HAP-1 (cell line): ENCODE results near the gene SLC6A18.
"Not testable (repeated sequence)": the region's sequence is repeated elsewhere in the genome, so short reads cannot be mapped to it uniquely, and the experiment has no call there.

Source experiments
- DNase-seq, 2 experiments: peaks; one replicate each; pipeline ENCODE4 v3.0.0-alpha.2; 2016 to 2020; ENCODE audit warnings: low spot score in 2 of 2
- H3K27me3 ChIP-seq: fragments of 250-450 bp; sonication (Bioruptor Pico); 2 replicates; pipeline ENCODE4 v1.5.1; 2020; ENCODE audit warnings: low read depth, mild to moderate bottlenecking, moderate library complexity
- H3K36me3 ChIP-seq: fragments of 250-450 bp; sonication (Bioruptor Pico); replicated peaks from 2 replicates; pipeline ENCODE4 v1.5.1; 2020; ENCODE audit warnings: mild to moderate bottlenecking
- H3K4me1 ChIP-seq: fragments of 250-450 bp; sonication (Bioruptor Pico); 2 replicates; pipeline ENCODE4 v1.5.1; 2020; ENCODE audit warnings: mild to moderate bottlenecking
- H3K4me3 ChIP-seq: fragments of 250-450 bp; sonication (Bioruptor Pico); 2 replicates; pipeline ENCODE4 v1.5.1; 2020; ENCODE audit warnings: mild to moderate bottlenecking, moderate library complexity
- H3K9me3 ChIP-seq: fragments of 250-450 bp; sonication (Bioruptor Pico); 2 replicates; pipeline ENCODE4 v1.5.1; 2020; ENCODE audit warnings: mild to moderate bottlenecking, moderate library complexity
- in situ Hi-C: fragments of 300-500 bp; cut with MboI; formaldehyde crosslinking; loops from 3 replicates; pipeline ENCODE4 v1.14.3; 2020; ENCODE audit warnings: low sequenced_read_pairs, inconsistent platforms, mixed read lengths

Gene SLC6A18

DNA sequence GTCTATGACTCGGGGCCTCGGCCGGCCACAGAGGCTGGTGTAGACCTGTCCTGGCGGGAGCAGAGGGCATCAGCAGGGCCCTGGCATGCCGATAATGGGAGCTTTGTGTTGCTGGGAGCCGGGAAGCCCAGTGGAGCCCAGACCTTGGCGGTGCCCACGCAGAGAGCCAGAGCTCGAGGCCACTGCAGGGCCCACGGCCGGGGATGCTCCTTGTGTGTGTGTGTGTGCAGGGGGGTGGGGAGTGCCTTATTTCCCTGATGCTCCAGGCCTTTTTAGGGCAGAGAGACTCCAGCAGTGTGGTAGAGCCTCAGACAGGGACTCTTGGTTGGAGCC, 5.4 kb upstream of the SLC6A18 start:
- Histone ChIP-seq H3K36me3 (no peaks in the 10 kb centered on the region), H3K27me3 (no peaks in the 10 kb centered on the region), H3K4me3 (no peak overlapping the region), H3K4me1 (no peaks in the 10 kb centered on the region), H3K9me3 (no peaks in the 10 kb centered on the region)
- DNase-seq = no peak
- in situ Hi-C loops = no loop called here

DNA sequence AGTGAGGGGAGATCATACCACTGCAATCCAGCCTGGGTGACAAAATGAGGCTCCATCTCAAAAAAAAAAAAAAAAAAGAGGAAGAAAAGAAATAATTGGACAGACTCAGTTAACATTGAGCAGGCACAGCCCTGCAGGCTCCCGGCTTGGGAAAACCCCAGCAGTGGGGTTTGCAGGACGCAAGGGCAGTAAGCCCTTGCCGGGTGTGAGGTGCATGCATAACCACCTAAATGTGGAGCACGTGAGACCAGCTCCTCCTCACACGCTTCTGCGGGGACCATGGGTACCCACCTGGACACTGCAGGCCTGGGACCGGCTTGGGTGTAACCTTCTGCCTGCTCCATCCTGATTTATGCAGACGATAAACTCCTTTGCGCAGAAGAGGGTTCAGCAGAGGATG, 4.8 kb upstream of the SLC6A18 start:
- Histone ChIP-seq H3K9me3 (no peaks in the 10 kb centered on the region), H3K4me1 (no peaks in the 10 kb centered on the region), H3K36me3 (no peaks in the 10 kb centered on the region), H3K4me3 (no peak overlapping the region), H3K27me3 (no peaks in the 10 kb centered on the region)
- no peak for DNase-seq
- in situ Hi-C loops = no loop called here

DNA sequence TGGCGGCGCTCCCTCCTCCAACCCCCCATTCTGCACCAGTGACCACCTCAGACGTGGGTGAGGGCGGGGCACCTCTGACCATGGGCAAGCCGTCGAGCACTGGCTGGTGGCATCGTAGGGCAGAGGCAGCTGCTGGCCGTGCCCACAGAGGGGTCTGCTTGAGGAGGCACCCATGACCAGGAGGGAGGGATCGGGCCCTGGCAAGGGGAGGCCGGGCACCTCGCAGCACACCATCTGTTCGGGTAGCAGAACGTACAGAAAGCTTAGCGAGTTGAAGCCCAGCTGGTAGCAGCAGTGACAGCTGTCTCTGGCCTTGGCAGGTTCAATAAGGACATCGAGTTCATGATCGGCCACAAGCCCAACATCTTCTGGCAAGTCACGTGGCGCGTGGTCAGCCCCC, 4.3 kb upstream of the SLC6A18 start:
- in situ Hi-C loops = no loop called here
- H3K36me3 ChIP-seq = no peaks in the 10 kb centered on the region

DNA sequence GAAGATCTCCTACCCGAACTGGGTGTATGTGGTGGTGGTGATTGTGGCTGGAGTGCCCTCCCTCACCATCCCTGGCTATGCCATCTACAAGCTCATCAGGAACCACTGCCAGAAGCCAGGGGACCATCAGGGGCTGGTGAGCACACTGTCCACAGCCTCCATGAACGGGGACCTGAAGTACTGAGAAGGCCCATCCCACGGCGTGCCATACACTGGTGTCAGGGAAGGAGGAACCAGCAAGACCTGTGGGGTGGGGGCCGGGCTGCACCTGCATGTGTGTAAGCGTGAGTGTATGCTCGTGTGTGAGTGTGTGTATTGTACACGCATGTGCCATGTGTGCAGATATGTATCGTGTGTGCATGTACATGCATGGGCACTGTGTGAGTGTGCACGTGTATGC, 3.5 kb upstream of the SLC6A18 start:
- H3K4me3 ChIP-seq = no peak overlapping the region
- no peak for DNase-seq
- no peaks in the 10 kb centered on the region for H3K9me3 ChIP-seq
- in situ Hi-C loops = no loop called here
- no peaks in the 10 kb centered on the region for H3K4me1 ChIP-seq
- H3K36me3 ChIP-seq = no peaks in the 10 kb centered on the region
- no peaks in the 10 kb centered on the region for H3K27me3 ChIP-seq

More for the DNA sequence above, 4.3 kb upstream of the SLC6A18 start:
- no peaks in the 10 kb centered on the region for H3K4me1 ChIP-seq
- H3K4me3 ChIP-seq = no peak overlapping the region
- DNase-seq = no peak
- H3K27me3 ChIP-seq = no peaks in the 10 kb centered on the region
- no peaks in the 10 kb centered on the region for H3K9me3 ChIP-seq

DNA sequence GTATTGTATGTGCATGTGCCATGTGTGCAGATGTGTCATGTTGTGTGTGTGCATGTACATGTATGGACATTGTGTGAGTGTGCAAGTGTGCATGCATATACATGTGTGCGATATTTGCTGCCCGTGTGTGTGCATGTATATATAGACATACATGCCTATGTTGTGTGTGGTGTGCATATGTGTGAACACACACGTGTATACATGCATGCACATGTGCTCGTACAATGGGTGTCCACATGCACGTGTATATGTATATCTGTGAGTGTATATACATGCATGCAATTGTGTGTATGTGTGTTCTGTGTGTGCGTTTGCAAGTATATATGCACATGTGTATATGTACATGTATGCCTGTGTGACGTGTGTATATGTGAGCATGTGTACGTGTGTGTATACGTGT, 3.0 kb upstream of the SLC6A18 start:
- no peaks in the 10 kb centered on the region for H3K36me3 ChIP-seq
- no peak overlapping the region for H3K4me3 ChIP-seq
- no peaks in the 10 kb centered on the region for H3K9me3 ChIP-seq
- DNase-seq = no peak
- H3K27me3 ChIP-seq = no peaks in the 10 kb centered on the region; the same call in 1 of the 2 replicates
- H3K4me1 ChIP-seq = no peaks in the 10 kb centered on the region
- in situ Hi-C loops = no loop called here

DNA sequence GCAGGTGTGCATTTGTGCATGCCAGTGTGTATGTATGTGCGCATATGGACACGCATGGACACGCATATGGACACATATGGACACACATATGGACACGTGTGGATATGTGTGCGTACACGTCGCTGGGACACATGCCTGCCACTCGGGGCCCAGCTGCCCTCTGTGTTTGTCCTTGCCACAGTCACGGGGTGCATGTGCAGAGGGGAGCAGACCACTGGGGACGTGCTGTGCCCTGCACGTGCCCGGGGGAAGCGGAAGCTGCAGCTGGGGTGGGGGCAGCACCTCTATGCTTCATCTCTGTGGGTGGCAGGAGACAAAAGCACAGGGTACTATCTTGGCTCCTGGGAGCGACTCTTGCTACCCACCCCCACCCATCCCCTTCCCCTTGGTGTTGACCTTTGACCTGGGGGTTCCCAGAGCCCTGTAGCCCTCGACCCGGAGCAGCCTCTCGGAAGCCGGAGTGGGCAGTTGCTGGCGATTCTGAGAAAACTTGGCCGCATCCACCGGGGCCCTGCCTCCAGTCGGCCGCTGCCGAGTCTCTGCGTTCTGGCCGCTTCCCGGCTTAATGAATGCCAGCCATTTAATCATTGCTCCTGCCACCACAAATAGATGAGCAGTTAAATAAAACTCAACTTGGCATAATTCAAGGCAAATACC, 2.4 kb upstream of the SLC6A18 start:
- in situ Hi-C loops = no loop called here
- Histone ChIP-seq H3K27me3 (peaks cover 5% of the 10 kb centered on the region; the same call in 1 of the 2 replicates), H3K4me3 (no peak overlapping the region), H3K9me3 (no peaks in the 10 kb centered on the region), H3K4me1 (no peaks in the 10 kb centered on the region), H3K36me3 (no peaks in the 10 kb centered on the region)
- DNase-seq = no peak

DNA sequence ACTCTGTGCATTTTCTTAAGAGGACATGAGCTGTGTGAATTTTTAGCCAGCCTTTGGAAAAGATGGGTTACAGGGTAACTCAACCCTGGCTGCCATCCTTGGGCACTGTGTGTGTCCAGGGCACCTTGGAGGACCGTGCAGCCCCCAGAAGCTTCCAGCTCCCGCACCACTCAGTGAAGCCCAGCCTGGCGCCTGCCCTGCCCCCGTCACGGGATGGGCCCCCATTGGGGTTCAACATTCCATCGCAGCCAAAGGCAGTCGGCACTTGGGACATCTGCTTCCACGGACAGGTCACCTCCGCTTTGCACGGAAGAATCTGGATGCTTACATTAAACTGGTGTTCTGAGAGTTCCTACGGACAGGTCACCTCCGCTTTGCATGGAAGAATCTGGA, 1.9 kb upstream of the SLC6A18 start:
- in situ Hi-C loops = no loop called here

DNA sequence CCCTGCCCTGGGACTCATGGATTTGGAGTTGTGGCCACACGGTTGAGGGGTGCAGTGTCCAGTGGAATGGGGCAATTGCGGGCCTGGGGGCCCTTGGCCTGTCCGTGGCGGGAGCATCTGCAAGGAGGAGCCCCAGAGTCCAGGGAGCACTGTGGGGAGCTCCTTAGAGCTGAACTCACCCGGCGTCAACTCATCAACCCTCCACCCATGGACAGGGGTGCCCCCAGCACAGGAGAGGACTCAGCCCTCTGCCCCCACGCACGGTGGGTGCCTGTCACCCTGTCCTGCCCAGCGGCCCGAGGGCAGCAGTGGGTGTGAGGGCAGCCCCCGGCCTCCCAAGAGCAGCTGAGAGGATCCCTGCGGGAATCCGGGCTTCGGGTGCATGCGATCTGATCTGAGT, 550 bp upstream of the SLC6A18 start:
- in situ Hi-C loops = no loop called here
- Histone ChIP-seq H3K4me3 (no peak overlapping the region), H3K9me3 (no peaks in the 10 kb centered on the region), H3K4me1 (no peaks in the 10 kb centered on the region), H3K36me3 (no peaks in the 10 kb centered on the region), H3K27me3 (peaks cover 15% of the 10 kb centered on the region)
- no peak for DNase-seq

More for the DNA sequence above, 1.9 kb upstream of the SLC6A18 start:
- Histone ChIP-seq H3K4me3 (no peak overlapping the region), H3K9me3 (no peaks in the 10 kb centered on the region), H3K36me3 (no peaks in the 10 kb centered on the region), H3K4me1 (no peaks in the 10 kb centered on the region), H3K27me3 (peaks cover 8% of the 10 kb centered on the region)
- DNase-seq = no peak

DNA sequence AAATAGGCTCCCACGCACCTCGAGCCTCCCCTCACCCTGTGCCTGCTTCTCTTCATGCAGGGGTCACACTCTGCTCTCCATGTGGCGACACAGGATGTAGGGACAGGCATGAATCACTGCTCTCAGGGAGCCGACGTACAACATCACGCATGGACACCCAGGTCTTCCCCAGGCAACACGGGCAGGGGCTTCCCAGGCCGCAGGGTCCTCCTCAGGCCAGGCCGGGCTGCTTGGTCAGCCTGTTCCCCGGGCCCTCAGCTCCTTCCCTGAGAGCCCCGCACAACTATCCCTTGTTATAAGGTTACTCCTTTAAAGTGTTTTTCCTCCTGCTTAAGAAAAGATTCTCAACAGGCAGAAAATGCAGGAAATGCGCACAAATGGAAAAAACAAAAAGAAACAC, 1.1 kb downstream of the SLC6A18 start:
- no peaks in the 10 kb centered on the region for H3K36me3 ChIP-seq
- H3K4me3 ChIP-seq = no peak overlapping the region
- no peaks in the 10 kb centered on the region for H3K4me1 ChIP-seq
- H3K27me3 ChIP-seq = peaks cover 15% of the 10 kb centered on the region
- no peaks in the 10 kb centered on the region for H3K9me3 ChIP-seq
- in situ Hi-C loops = no loop called here
- no peak for DNase-seq

DNA sequence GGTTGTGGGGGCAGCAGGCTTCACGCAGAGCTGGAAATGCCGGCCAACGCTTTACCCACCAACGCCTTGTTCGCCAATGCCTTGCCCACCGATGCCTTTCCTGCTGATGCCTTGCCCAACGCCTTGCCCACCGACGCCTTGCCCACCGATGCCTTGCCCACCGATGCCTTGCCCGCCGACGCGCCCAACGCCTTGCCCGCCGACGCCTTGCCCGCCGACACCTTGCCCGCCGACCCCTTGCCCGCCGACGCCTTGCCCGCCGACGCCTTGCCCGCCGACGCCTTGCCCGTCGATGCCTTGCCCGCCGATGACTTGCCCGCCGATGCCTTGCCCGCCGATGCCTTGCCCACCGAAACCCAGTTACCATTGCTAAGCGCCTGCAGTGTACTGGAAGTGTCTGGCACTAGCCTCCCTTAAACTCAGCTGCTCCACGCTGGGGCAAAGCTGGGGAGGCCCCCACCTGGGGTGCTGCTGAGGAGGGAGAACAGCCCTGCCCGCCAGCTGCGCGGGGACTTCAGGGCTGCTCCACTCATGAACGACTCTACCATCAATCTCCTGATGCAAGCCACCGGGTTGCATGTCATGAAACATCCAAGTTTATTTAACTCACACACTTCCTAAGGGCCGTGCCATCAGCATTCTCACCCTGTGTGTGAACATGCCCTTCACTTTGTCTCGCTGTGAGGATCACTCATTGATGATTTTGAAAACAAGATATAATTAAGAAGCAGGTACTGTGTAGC, 1.8 kb downstream of the SLC6A18 start:
- Histone ChIP-seq H3K36me3 (no peaks in the 10 kb centered on the region), H3K27me3 (peaks cover 15% of the 10 kb centered on the region), H3K9me3 (no peaks in the 10 kb centered on the region), H3K4me3 (no peak overlapping the region), H3K4me1 (no peaks in the 10 kb centered on the region)
- in situ Hi-C loops = no loop called here
- DNase-seq = no peak

DNA sequence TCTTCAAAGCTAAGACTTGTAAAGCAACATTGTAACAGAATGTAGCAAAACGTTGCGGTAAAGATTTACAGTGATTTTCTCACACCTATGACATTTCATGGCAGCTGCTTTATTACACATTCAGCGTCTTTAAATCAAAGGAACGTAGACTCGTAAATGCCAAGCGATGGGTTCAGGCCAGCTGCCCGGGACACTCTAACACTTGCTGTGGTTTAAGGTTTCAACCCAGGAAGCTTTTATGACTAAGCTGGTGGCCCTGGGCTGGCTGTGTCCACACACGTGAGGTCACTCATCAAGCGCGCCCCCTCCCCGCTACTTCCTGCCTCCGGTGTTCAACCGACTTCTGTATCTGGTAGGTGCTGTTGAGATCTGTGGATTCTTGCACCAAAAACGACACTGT, 2.5 kb downstream of the SLC6A18 start:
- in situ Hi-C loops = no loop called here
- Histone ChIP-seq H3K9me3 (no peaks in the 10 kb centered on the region), H3K4me1 (no peaks in the 10 kb centered on the region), H3K36me3 (no peaks in the 10 kb centered on the region), H3K4me3 (no peak overlapping the region), H3K27me3 (peaks cover 15% of the 10 kb centered on the region)
- no peak for DNase-seq

DNA sequence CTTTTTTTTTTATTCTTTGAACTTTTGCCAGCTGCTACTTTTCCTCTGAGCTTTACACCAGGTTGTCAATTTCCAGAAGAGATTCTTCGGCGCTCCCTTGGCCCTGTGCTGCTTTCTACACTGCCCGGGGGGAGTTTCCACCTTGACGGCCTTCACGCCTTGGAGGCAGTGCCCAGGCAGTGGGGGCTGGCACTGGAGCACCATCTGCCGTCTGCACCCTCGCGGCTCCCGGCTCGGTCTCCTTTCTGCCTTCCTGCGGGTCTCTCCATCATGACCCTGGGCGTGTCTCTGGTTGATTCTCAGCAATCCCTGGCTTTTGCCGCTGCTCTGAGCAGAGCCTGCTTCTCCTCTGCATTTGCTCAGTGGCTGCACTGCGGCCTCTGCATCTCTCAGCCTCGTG, 2.9 kb downstream of the SLC6A18 start:
- Histone ChIP-seq H3K27me3 (peaks cover 15% of the 10 kb centered on the region), H3K36me3 (no peaks in the 10 kb centered on the region), H3K9me3 (no peaks in the 10 kb centered on the region), H3K4me3 (no peak overlapping the region), H3K4me1 (no peaks in the 10 kb centered on the region)
- in situ Hi-C loops = no loop called here
- no peak for DNase-seq

DNA sequence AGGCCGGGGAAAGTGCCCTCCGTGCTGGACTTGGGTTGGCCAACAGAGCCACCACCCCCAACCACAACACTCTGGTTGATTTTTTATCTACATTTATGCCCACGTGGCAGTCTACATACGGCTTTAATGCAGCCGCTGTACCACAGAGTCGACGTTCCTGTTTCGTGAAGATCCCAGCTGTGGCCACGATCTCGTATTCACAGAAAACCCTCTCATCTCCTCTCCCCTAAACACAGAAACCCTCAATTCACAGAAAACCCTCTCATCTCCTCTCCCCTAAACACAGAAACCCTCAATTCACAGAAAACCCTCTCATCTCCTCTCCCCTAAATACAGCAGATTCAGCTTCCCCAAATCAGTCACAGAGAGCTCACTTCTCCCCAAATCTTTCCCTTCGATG, 3.8 kb downstream of the SLC6A18 start:
- H3K4me3 ChIP-seq, in situ Hi-C loops: not testable (repeated sequence)

DNA sequence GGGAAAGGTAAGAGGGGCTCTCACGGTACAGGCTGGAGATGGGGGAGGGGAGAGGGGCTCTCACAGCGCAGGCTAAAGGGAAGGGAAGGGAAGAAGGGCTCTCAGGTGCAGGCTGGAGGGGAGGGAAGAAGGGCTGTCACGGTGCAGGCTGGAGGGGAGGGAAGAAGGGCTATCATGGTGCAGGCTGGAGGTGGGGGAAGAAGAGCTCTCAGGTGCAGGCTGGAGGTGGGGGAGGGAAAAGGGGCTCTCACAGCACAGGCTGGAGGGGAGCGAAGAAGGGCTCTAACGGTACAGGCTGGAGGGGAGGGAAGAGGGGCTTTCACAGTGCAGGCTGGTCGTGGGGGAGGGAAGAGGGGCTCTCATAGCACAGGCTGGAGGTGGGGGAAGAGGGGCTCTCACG, 4.6 kb downstream of the SLC6A18 start:
- Histone ChIP-seq H3K4me1 (no peaks in the 10 kb centered on the region), H3K9me3 (no peaks in the 10 kb centered on the region), H3K4me3 (no peak overlapping the region), H3K36me3 (no peaks in the 10 kb centered on the region), H3K27me3 (peaks cover 15% of the 10 kb centered on the region)
- no peak for DNase-seq
- in situ Hi-C loops = no loop called here

More for the DNA sequence above, 3.8 kb downstream of the SLC6A18 start:
- H3K36me3 ChIP-seq, DNase-seq, H3K4me1 ChIP-seq, H3K9me3 ChIP-seq: not testable (repeated sequence)
- H3K27me3 ChIP-seq = peaks cover 15% of the 10 kb centered on the region
